Stomach (tissue), 9 donors: ENCODE results near the gene GCNT2. TPM values are rescaled to one million over a fixed set of nuclear protein-coding genes. Genes with fewer than 3 reads are reported as not detected.

Experiments
- DNase-seq, 2 donors: peaks; one replicate each; pipeline versions ENCODE4 v3.0.0 to v3.0.0-alpha.2; 2013 to 2019
- H3K27ac ChIP-seq, 5 donors: fragments of 200-600 bp in 4 of 5; sonication (generic) in 4 of 5; one replicate each; pipeline ENCODE4 v1.5.1; 2013 to 2019; ENCODE audit warnings: mild to moderate bottlenecking in 1 of 5, moderate library complexity in 1 of 5
- H3K27me3 ChIP-seq, 3 donors: fragments of 200-600 bp; sonication (generic); one replicate each; pipeline ENCODE4 v1.5.1; 2017 to 2019; ENCODE audit warnings: mixed run types in 1 of 3
- H3K36me3 ChIP-seq, 4 donors: fragments of 200-600 bp; sonication (generic); 1 replicate in 3 of 4; 2 replicates in 1 of 4; pipeline ENCODE4 v1.5.1; 2016 to 2019
- H3K4me1 ChIP-seq, 4 donors: fragments of 200-600 bp; sonication (generic); one replicate each; pipeline ENCODE4 v1.5.1; 2016 to 2019
- H3K4me3 ChIP-seq, 4 donors: fragments of 200-600 bp; sonication (generic) in 3 of 4; one replicate each; pipeline ENCODE4 v1.5.1; 2016 to 2019; ENCODE audit warnings: mild to moderate bottlenecking in 1 of 4
- H3K9me3 ChIP-seq, 4 donors: fragments of 200-600 bp; sonication (generic); one replicate each; pipeline ENCODE4 v1.5.1; 2016 to 2019
- EP300 ChIP-seq: sonication (generic); formaldehyde crosslinking; IDR thresholded peaks from one replicate; pipeline ENCODE4 v1.6.1; 2017; ENCODE audit warnings: antibody characterized with exemption
- POLR2A ChIP-seq, 4 donors: fragments of 450-650 bp; IDR thresholded peaks; one replicate each; pipeline ENCODE4 v1.6.1; 2016; ENCODE audit warnings: antibody characterized with exemption in 4 of 4, control low read depth in 2 of 4, mild to moderate bottlenecking in 1 of 4, moderate library complexity in 1 of 4
- POLR2AphosphoS5 ChIP-seq, 3 donors: sonication (generic); formaldehyde crosslinking; IDR thresholded peaks; one replicate each; pipeline ENCODE4 v1.6.1; 2016; ENCODE audit warnings: antibody characterized with exemption in 3 of 3
- WGBS, 5 donors: extraction: QIAGEN DNeasy Blood & Tissue Kit in 3 of 5; methylation state at CpG; one replicate each; pipeline versions ENCODE4 v1.1.5 to v1.1.7; 2013 to 2018; 5-methylcytosine and 5-hydroxymethylcytosine counted together
- intact Hi-C: fragments of 100-400 bp; cut with DNase I; formaldehyde crosslinking; loops from one replicate; pipeline ENCODE4 v1.15.1; 2023; ENCODE audit warnings: low total_unique reads
- polyA plus RNA-seq, 3 donors: library from polyadenylated mRNA; stranded (reverse); fragments of 200-250 nt; gene quantifications; one replicate each; pipeline ENCODE4 v1.2.3, GENCODE V29; 2013
- total RNA-seq, 5 donors: library from RNA; depleted of rRNA; stranded (reverse); fragments of >200 nt; gene quantifications; one replicate each; pipeline versions ENCODE4 v1.1.0 to v1.2.3, GENCODE V29; 2014 to 2016
- TF ChIP-seq, protein P1 (sequence below), 7 experiments: fragments of 450-650 bp in 4 of 7; fragments of 200-600 bp in 3 of 7; sonication (generic) in 3 of 7; IDR thresholded peaks; one replicate each; pipeline ENCODE4 v1.5.1; 2016 to 2019; ENCODE audit warnings: antibody characterized with exemption in 7 of 7, control low read depth in 2 of 7, mild to moderate bottlenecking in 1 of 7
- donor health status: healthy with polysubstance abuse.
- donor health status: Bipolar disorder and iron deficiency.
- donor health status: healthy.

Gene GCNT2
- total and polyA plus RNA-seq, 8 donors = 4.5 to 132 (median 29.7) TPM

GRCh38 chr6:10627800-10628199 lies 106.6 kb downstream of the GCNT2 start:
- peaks cover 19 to 48% (median 42%) of the 10 kb centered on the region in 4 donors for H3K36me3 ChIP-seq
- no peak overlapping the region for H3K4me3 ChIP-seq
- TF ChIP-seq POLR2A (IDR thresholded peaks at IDR 0.05) = no peak
- TF ChIP-seq POLR2AphosphoS5 (IDR thresholded peaks at IDR 0.05) = no peak
- DNase-seq = no peak
- no peaks in the 10 kb centered on the region for H3K27me3 ChIP-seq
- 92 to 96% (median 95%) methylated on average over 1 of the region's 1 CpG for WGBS, 5 donors
- H3K9me3 ChIP-seq = no peaks in the 10 kb centered on the region
- no peak overlapping the region for H3K27ac ChIP-seq
- intact Hi-C loops = no loop called here
- H3K4me1 ChIP-seq = peaks cover 0 to under 1% (median 0%) of the 10 kb centered on the region in 4 donors

GRCh38 chr6:10630178-10630577 lies 109.0 kb downstream of the GCNT2 start:
- intact Hi-C loops = no loop called here

DNA sequence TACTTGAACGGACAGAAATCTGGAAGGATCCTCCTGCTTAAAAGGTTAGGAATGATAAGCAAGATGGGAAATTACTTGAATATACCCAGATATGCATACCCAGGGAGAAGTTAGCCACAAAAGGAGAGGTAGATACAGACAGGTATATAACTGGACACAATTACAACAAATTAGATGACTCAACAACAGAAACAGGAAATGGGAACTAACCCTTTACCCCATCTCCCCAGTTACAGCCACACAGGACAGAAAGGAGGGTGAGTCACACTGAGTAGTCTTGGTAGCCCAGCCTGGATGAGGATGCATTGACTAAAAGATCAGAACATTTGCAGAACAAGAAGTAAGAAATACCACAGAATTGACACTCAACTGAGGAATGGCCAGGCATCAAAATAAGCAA lies 112.1 kb downstream of the GCNT2 start:
- no peaks in the 10 kb centered on the region for H3K27me3 ChIP-seq
- TF ChIP-seq POLR2A (IDR thresholded peaks at IDR 0.05) (no peak), POLR2AphosphoS5 (IDR thresholded peaks at IDR 0.05) (no peak), EP300 (no peak)
- TF ChIP-seq, protein P1, sequence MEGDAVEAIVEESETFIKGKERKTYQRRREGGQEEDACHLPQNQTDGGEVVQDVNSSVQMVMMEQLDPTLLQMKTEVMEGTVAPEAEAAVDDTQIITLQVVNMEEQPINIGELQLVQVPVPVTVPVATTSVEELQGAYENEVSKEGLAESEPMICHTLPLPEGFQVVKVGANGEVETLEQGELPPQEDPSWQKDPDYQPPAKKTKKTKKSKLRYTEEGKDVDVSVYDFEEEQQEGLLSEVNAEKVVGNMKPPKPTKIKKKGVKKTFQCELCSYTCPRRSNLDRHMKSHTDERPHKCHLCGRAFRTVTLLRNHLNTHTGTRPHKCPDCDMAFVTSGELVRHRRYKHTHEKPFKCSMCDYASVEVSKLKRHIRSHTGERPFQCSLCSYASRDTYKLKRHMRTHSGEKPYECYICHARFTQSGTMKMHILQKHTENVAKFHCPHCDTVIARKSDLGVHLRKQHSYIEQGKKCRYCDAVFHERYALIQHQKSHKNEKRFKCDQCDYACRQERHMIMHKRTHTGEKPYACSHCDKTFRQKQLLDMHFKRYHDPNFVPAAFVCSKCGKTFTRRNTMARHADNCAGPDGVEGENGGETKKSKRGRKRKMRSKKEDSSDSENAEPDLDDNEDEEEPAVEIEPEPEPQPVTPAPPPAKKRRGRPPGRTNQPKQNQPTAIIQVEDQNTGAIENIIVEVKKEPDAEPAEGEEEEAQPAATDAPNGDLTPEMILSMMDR (IDR thresholded peaks at IDR 0.05) = no peak
- intact Hi-C loops = no loop called here
- 76 to 93% (median 91%) methylated on average over 1 of the region's 1 CpG for WGBS, 5 donors
- H3K27ac ChIP-seq = no peak overlapping the region
- peaks cover 0 to 10% (median 0%) of the 10 kb centered on the region in 4 donors for H3K4me1 ChIP-seq
- no peak for DNase-seq
- H3K9me3 ChIP-seq = no peaks in the 10 kb centered on the region
- H3K4me3 ChIP-seq = no peak overlapping the region
- H3K36me3 ChIP-seq = peaks cover 0 to 5% (median 2%) of the 10 kb centered on the region in 4 donors

More at GRCh38 chr6:10630178-10630577, 109.0 kb downstream of the GCNT2 start:
- H3K4me1 ChIP-seq = peaks cover 0 to 10% (median 0%) of the 10 kb centered on the region in 4 donors
- H3K36me3 ChIP-seq = peaks cover 14 to 27% (median 24%) of the 10 kb centered on the region in 4 donors
- no peak for TF ChIP-seq EP300
- TF ChIP-seq, protein P1 (IDR thresholded peaks at IDR 0.05) = no peak
- TF ChIP-seq POLR2AphosphoS5 (IDR thresholded peaks at IDR 0.05) = no peak
- TF ChIP-seq POLR2A (IDR thresholded peaks at IDR 0.05) = no peak
- WGBS, 5 donors = 94 to 100% (median 96%) methylated on average over 1 of the region's 1 CpG
- DNase-seq = no peak
- no peak overlapping the region for H3K4me3 ChIP-seq
- H3K27me3 ChIP-seq = no peaks in the 10 kb centered on the region
- no peaks in the 10 kb centered on the region for H3K9me3 ChIP-seq
- H3K27ac ChIP-seq = no peak overlapping the region

- Histone ChIP-seq H3K36me3 (no peaks in the 10 kb centered on the region), H3K4me3 (no peak overlapping the region), H3K27ac (no peak overlapping the region), H3K9me3 (no peaks in the 10 kb centered on the region), H3K4me1 (peaks cover 0 to 11% (median 0%) of the 10 kb centered on the region in 4 donors), H3K27me3 (no peaks in the 10 kb centered on the region)
- TF ChIP-seq, protein P1 (IDR thresholded peaks at IDR 0.05) = no peak
- TF ChIP-seq POLR2A (IDR thresholded peaks at IDR 0.05) (no peak), POLR2AphosphoS5 (IDR thresholded peaks at IDR 0.05) (no peak), EP300 (no peak)
- 93 to 98% (median 96%) methylated on average over 8 of the region's 8 CpGs for WGBS, 5 donors
- no peak for DNase-seq
- intact Hi-C loops = no loop called here
Observed at GRCh38 chr6:10640412-10640811, 119.3 kb downstream of the GCNT2 start.

DNA sequence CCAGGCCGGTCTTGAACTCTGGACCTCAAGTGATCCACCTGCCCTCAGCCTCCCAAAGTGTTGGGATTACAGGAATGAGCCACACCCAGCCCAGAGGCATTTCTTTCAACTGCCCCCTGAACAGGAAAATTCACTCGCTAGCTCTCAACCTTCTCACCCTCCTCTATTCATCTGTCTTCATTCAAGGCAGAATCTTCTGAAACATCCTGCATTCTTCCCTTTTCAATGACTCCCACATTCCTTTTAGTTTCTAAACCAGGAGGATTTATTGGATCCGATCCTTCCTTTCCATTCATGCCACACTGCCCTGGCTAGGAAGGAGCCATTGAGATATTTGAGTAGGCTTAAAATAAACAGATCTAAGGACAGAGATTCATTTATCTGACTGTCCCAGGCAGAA lies 120.4 kb downstream of the GCNT2 start:
- Histone ChIP-seq H3K9me3 (no peaks in the 10 kb centered on the region), H3K4me1 (peaks cover 0 to 11% (median 0%) of the 10 kb centered on the region in 4 donors), H3K27ac (no peak overlapping the region), H3K36me3 (no peaks in the 10 kb centered on the region), H3K27me3 (no peaks in the 10 kb centered on the region), H3K4me3 (no peak overlapping the region)
- DNase-seq = no peak
- 89 to 94% (median 92%) methylated on average over 3 of the region's 3 CpGs for WGBS, 5 donors
- intact Hi-C loops = no loop called here
- TF ChIP-seq POLR2AphosphoS5 (IDR thresholded peaks at IDR 0.05) = no peak
- TF ChIP-seq POLR2A (IDR thresholded peaks at IDR 0.05) = no peak
- TF ChIP-seq, protein P1 (IDR thresholded peaks at IDR 0.05) = no peak
- TF ChIP-seq EP300 = no peak
